Gastroesophageal sphincter (tissue), 3 donors: ENCODE measurements around the gene CALB2.

ENCODE experiments used
- CTCF ChIP-seq, 4 experiments: fragments of 200-600 bp in 2 of 4; fragments of 450-650 bp in 2 of 4; sonication (generic) in 1 of 4; IDR thresholded peaks; one replicate each; pipeline ENCODE4 v1.5.1; 2017 to 2019; ENCODE audit warnings: antibody characterized with exemption in 4 of 4, mild to moderate bottlenecking in 2 of 4, moderate library complexity in 2 of 4
- EP300 ChIP-seq: sonication (generic); formaldehyde crosslinking; IDR thresholded peaks from one replicate; pipeline ENCODE4 v1.6.1; 2017; ENCODE audit warnings: antibody characterized with exemption, mild to moderate bottlenecking
- POLR2A ChIP-seq, 2 donors: fragments of 450-650 bp; IDR thresholded peaks; one replicate each; pipeline ENCODE4 v1.6.1; 2017; ENCODE audit warnings: antibody characterized with exemption in 2 of 2, mild to moderate bottlenecking in 2 of 2, moderate library complexity in 1 of 2
- POLR2AphosphoS5 ChIP-seq: sonication (generic); formaldehyde crosslinking; IDR thresholded peaks from one replicate; pipeline ENCODE4 v1.6.1; 2017; ENCODE audit warnings: antibody characterized with exemption

GRCh38 chr16:71357681-71358080 is 842 bp upstream of the CALB2 start:
- TF ChIP-seq POLR2A (IDR thresholded peaks at IDR 0.05) (no peak), CTCF (IDR thresholded peaks at IDR 0.05) (no peak), POLR2AphosphoS5 (no peak), EP300 (no peak)
